HG03457 (cell line): Measurements from ENCODE around the gene EHMT1.

ENCODE experiments used
- ATAC-seq: cut with Tn5 transposase; IDR thresholded peaks from one replicate; pipeline ENCODE4 v1.9.1; 2021; ENCODE audit warnings: moderate number of reproducible peaks; ENCODE audit not compliant: unreplicated experiment

Gene EHMT1

DNA sequence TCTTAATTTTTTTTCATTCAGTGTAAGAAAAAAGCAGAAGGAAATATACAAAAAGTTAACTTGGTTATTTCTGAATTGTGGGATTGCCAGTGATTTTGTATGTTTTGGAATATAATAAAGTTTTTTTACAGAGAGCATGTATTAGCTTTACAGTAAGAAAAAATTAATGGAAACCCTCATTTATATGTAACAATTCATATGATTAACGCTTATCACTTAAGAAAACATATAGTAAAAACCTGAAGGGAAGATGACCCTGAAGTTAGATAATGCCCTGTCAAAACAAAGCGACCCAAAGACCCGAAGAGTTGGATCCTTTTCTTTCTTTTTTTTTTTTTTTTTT is 52.4 kb downstream of the EHMT1 start:
- ATAC-seq = no peak

- no peak for ATAC-seq
Observed at GRCh38 chr9:137671721-137672120, 52.9 kb downstream of the EHMT1 start.

DNA sequence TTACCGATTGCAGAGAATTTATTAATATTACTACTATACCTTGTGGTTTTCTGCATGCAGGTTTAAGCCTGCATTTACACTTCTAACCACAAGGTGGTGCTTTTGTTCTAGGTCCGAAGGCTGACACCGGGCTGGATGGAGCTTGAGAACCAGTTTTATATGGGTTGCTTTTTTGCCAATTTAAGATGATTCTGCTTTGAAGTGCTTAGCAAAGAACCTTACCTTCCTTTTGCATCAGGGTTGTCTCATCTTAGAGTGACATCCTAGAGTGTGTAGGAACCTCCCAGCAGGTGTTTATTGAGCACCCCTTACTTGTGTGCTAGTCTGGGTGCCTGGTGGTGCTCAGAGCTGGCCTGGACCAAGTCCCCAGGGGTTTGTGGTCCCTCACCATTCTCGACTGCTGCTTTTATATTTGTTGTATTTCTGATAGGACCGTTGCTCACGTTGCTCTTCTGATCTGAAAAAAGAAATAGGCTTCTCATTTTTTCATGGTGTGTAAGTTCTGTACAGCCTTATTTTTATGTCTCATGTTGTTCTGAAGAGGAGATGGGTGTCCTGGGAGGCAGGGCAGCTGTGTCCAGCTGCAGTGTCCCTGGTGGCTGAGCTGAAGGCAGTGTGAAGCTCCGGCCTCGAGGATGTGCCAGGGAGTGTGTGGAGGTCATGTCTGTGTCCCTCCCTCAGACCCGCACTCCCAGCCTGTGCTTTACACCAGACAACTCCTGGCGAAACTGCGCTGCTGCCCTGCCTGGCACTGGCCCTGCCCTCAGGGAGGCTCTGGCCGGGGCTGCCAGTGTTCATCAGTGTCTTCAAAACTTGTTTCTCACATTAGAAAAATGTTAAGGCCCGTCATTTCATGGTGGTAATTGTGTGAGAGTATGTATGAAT is 54.3 kb downstream of the EHMT1 start:
- peak; percentile 47 for ATAC-seq

GRCh38 chr9:137673886-137674285 is 55.1 kb downstream of the EHMT1 start:
- no peak for ATAC-seq

- ATAC-seq = no peak
Observed at GRCh38 chr9:137674307-137674975, 55.6 kb downstream of the EHMT1 start.

DNA sequence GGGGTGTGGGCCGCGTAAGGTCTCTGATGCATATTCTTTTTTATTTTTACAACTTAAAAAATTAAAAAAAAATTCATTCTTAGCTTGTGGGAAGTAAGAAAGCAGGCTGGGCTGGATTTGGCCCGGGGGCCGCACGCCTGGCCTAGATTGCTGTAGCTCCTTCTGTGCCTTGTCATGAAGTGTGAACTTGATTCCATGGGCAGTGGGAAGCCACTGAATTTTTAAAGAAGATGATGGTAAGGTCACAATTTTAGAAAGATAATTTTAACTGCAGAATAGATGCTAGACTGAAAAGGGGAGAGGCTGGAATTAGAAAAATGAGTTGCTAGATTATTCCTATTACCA is 56.1 kb downstream of the EHMT1 start:
- ATAC-seq = no peak

DNA sequence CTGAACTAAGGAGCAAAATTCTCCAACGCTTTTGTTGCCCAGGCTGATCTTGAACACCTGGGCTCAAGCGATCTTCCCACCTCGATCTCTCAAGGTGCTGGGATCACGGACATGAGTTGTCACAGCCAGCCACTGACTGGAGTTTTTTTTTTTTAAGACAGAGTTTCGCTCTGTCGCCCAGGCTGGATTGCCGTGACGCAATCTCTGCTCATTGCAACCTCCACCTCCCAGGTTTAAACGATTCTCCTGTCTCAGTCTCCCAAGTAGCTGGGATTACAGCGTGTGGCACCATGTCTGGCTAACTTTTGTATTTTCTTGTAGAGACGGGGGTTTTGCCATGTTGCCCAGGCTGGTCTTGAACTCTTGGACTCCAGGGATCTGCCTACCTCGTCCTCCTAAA is 58.2 kb downstream of the EHMT1 start:
- no peak for ATAC-seq

- ATAC-seq = no peak
Observed at GRCh38 chr9:137678202-137678601, 59.4 kb downstream of the EHMT1 start.

DNA sequence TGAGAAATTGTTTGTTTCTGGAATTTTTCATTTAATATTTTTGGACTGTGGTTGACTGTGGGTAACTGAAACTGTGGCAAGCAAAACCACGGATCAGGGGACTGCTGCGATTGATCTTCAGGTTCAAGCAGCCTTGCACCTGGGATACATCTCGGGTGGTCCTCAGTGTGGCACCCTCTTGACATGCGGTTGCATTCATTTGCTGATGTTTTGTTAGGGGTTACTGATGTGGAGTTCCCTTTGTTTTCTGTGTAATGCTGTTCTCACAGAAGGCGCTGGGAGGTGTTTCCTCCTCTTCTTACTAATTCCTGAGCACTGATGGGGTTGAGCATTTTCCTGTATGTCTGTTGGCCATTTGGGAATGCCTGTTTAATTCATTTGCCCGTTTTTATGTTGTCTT is 60.4 kb downstream of the EHMT1 start:
- ATAC-seq = no peak

DNA sequence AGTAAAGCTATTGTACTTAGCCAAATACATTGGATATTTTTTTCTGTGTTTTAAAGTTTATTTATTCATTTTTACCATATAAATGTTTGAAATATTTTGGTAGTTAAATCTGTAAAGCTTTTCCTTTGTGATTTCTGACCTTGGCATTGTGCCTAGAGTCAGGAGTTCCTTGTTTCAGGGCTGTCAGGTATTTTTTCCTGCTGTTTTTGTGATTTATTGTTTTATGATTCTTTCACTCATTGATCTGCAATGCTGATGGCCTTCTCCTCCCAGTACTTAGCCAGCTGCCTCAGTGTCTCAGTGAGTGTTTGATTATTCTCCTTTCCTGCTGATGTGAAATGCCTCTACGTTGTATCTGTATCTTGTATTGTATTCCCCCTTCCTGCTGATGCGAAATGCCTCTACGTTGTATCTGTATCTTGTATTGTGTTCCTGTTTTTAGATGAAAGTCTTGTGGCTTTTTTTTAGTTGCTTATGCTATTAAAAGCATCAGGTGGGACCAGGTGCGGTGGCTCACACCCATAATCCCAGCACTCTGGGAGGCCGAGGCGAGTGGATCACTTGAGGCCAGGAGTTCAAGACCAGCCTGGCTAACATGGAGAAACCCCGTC is 61.0 kb downstream of the EHMT1 start:
- ATAC-seq = no peak

DNA sequence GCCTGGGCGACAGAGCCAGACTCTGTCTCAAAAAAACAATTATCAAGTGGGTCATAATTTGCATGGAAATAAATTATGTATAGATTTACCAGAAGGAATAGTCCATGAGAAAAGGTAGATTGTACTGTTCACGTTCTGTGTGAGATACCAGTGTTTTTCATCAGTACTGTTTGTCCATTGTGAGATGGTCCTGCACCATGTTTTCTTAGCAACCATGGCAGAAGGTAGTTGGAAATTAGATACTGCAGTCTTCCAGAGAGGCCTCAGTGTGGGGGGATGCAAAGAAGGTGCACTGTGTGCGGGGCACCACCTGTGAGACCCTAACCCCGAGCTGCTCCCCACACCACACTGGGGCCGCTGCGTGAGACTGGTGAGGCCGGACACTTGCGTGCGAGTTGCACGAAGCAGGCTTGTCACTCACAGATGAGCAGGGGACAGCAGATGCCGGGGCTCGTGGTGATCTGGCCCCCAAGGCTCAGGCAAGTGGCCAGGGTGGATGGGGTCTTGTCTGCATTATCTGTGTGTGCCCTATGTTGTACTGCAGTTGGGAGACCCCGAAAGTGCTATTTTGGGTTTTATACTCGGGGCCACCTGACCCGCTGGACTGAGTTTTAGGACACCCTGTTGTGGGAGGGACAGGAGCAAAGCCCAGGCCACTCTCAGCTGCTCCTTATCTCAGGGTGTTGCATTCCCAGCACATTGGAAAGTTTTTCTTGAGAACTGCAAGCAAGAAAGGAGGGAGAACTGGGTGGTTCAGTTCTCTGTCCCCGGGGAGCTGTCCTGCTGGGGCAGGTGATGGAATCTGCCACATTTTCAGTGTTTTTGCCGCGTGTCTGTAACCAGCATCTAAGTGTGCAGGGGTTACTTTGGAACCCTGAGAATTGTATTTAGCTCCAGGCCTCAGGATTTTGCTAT is 61.9 kb downstream of the EHMT1 start:
- no peak for ATAC-seq

DNA sequence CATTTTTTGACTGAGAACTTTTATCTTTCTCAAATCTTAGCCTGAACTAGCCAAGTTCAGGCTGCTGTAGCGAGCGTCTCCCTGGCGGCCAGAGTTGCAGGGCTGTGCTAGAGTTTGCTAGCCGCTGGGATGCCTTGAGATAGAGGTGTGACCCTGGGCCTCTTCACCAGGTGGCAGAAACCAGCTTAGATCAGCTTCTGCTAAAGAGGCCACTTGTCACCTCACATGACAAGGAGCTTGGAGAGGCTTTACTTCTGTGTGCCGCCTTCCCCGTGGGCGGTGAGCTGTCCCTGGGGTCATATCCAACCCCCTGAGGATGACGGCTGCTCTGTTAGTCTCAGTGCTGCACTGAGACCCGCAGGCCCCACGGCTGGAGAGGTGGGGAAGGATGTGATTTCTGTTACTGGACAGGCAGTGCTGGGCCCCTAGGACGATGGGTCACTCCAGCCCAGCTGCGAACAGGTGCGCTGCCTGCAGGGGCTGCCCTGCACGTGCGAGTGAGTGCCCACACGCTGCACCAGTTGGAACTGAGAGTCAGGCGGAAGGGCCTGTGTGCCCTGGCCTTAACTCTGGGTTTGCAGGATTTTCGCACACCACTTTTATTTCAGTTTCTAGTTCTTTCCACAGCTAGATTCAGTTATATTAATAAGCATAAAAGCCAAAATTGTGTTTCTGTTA is 63.8 kb downstream of the EHMT1 start:
- ATAC-seq = no peak

GRCh38 chr9:137683262-137683864 is 64.6 kb downstream of the EHMT1 start:
- no peak for ATAC-seq

DNA sequence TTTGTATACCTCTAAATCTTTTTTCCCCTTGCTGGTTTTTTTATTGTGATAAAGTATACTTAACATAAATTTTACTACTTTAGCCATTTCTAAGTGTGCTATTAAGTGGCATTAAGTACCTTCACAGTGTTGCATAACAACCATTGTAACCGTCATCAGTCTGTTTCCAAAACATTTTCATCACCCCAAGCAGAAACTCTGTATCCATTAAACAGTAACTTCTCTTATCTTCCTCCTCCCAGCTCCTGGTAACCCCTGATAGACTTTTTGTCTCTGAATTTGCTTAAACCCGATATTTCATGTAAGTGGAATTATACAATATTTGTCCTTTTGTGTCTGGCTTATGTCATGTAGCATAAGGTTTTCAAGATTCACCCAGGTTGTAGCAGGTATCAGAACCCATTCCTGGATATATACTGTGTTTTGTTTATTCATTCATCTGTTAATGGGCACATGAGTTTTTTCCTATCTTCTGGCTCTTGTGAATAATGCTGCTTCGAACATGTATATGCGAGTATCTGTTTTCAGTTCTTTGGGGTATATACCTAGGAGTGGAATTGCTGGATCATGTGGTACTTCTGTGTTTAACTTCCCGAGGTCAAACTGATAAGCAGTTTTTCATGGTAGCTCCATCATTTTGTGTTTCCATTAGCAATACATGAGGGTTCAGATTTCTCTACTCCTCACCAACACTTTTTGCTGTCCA is 66.4 kb downstream of the EHMT1 start:
- no peak for ATAC-seq

- no peak for ATAC-seq
Observed at GRCh38 chr9:137685741-137686420, 67.1 kb downstream of the EHMT1 start.

DNA sequence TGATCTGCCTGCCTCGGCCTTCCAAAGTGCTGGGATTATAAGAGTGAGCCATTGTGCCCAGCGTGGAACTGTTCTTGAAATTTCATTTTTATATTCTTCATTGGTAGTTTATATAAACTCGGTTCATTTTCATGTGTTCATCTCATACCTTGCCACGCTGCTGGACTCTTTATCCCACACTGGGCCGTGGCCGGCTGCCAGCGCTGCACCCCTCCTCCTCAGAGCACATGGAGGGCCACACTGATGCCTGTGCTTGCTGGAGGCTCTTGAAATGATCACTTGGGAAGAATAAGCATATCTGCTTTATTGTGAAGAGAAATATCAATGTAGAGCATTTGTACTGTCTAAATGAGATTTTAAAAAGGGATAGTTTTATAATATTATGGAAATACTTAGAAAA is 69.5 kb downstream of the EHMT1 start:
- no peak for ATAC-seq

DNA sequence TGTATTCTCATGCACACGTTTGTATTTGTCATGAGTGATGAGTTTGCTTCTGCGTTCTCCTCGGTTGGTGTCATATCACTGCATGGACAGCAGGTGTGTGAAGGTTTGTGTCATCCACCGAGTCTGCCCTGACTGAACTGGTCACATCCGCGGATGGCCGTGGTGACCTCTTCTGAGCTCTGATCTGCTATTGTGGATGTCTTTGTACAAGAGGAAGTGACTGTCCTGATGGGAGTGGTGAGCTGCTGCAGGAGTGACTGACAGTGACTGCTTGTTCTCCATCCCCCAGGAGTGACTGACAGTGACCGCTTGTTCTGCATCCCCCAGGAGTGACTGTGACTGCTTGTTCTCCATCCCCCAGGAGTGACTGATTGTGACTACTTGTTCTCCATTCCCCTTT is 69.9 kb downstream of the EHMT1 start:
- ATAC-seq = no peak

- ATAC-seq = no peak
Observed at GRCh38 chr9:137689745-137690529, 71.1 kb downstream of the EHMT1 start.
